SK-N-MC (cell line): Measurements from ENCODE around the gene ATP13A4.

Experiments
- EZH2 ChIP-seq: fragments of 200-600 bp; sonication (generic); IDR thresholded peaks from one replicate; pipeline ENCODE4 v1.6.1; 2017; ENCODE audit warnings: antibody characterized with exemption
- FOXP2 ChIP-seq: optimal IDR thresholded peaks from 2 replicates; pipeline ENCODE3; 2011; ENCODE audit warnings: mild to moderate bottlenecking, moderate library complexity; ENCODE audit not compliant: insufficient read depth; ENCODE audit errors: extremely low read length, control extremely low read depth
- POLR2AphosphoS5 ChIP-seq: IDR thresholded peaks from 2 replicates; pipeline ENCODE4 v1.6.1; 2012; ENCODE audit warnings: mild to moderate bottlenecking, low read depth, low read length, borderline replicate concordance

- TF ChIP-seq EZH2 (no peak), POLR2AphosphoS5 (no peak), FOXP2 (no peak)
These were observed 2.1 kb upstream of the ATP13A4 start for GRCh38 chr3:193556841-193557240.
